IMR-90 (cell line): Measurements from ENCODE around the gene ITM2C. TPM values are rescaled to one million over a fixed set of nuclear protein-coding genes. Genes with fewer than 3 reads are reported as not detected.

ENCODE experiments used
- ATAC-seq: fragments of 200-7000 bp; cut with Tn5 transposase; 2 replicates; pipeline ENCODE4 v1.9.1; 2020; ENCODE audit warnings: low read depth, mild to moderate bottlenecking, moderate library complexity
- BruUV-seq: library from RNA; stranded (reverse); fragments of 400-500 nt; replicated peaks from 2 replicates; lab custom pipeline; 2021; lab: Mats Ljungman, UMichigan
- CTCF ChIA-PET: fragments of 300-600 bp; formaldehyde crosslinking; extraction: SDS; loops from one replicate; lab custom pipeline; 2021; ENCODE audit warnings: antibody characterized with exemption; lab: Yijun Ruan, JAX
- POLR2A ChIA-PET: fragments of 300-600 bp; sonication (Branson Sonifier 250); formaldehyde crosslinking; loops from one replicate; lab custom pipeline; 2022; ENCODE audit warnings: antibody characterized with exemption; ENCODE audit not compliant: unreplicated experiment; lab: Charles Lee
- DNase-seq: peaks from one replicate; pipeline ENCODE4 v3.0.0; 2013
- H2AFZ ChIP-seq: replicated peaks from 2 replicates; pipeline ENCODE3; 2013; ENCODE audit warnings: low read length, mild to moderate bottlenecking; ENCODE audit not compliant: poor library complexity
- H2AK5ac ChIP-seq: 2 replicates; pipeline ENCODE4 v1.6.1; 2013; ENCODE audit warnings: low read depth, low read length, inconsistent platforms
- H2AK9ac ChIP-seq: replicated peaks from 2 replicates; pipeline ENCODE3; 2013; ENCODE audit warnings: mild to moderate bottlenecking, low read depth, low read length, moderate library complexity; ENCODE audit not compliant: poor library complexity
- H2BK120ac ChIP-seq: 2 replicates; pipeline ENCODE4 v1.6.1; 2013; ENCODE audit warnings: low read depth, low read length, inconsistent platforms
- H2BK15ac ChIP-seq: 3 replicates; pipeline ENCODE4 v1.6.1; 2013; ENCODE audit warnings: low read depth, low read length, inconsistent platforms
- H2BK20ac ChIP-seq: 2 replicates; pipeline ENCODE4 v1.6.1; 2013; ENCODE audit warnings: low read depth, mild to moderate bottlenecking, inconsistent platforms, low read length, moderate library complexity
- H2BK5ac ChIP-seq: 2 replicates; pipeline ENCODE4 v1.6.1; 2013; ENCODE audit warnings: mild to moderate bottlenecking, low read depth, low read length, inconsistent platforms; ENCODE audit not compliant: poor library complexity, severe bottlenecking
- H3K14ac ChIP-seq: replicated peaks from 2 replicates; pipeline ENCODE4 v1.6.1; 2013; ENCODE audit warnings: low read depth, low read length, inconsistent platforms
- H3K18ac ChIP-seq: 2 replicates; pipeline ENCODE4 v1.6.1; 2013; ENCODE audit warnings: low read depth, low read length, control low read depth
- H3K23ac ChIP-seq: 2 replicates; pipeline ENCODE4 v1.6.1; 2013; ENCODE audit warnings: low read depth, low read length, inconsistent platforms
- H3K27ac ChIP-seq: 2 replicates; pipeline ENCODE4 v1.5.1; 2013; ENCODE audit warnings: mild to moderate bottlenecking, control low read depth, low read length; ENCODE audit not compliant: insufficient read depth
- H3K27me3 ChIP-seq: 2 replicates; pipeline ENCODE4 v1.6.1; 2013; ENCODE audit warnings: low read length; ENCODE audit not compliant: control insufficient read depth, insufficient read depth
- H3K36me3 ChIP-seq: 2 replicates; pipeline ENCODE4 v1.6.1; 2013; ENCODE audit warnings: low read length, mixed read lengths; ENCODE audit not compliant: control insufficient read depth, insufficient read depth
- H3K4ac ChIP-seq: 2 replicates; pipeline ENCODE4 v1.6.1; 2013; ENCODE audit warnings: low read depth, low read length, inconsistent platforms
- H3K4me1 ChIP-seq: 2 replicates; pipeline ENCODE4 v1.6.1; 2013; ENCODE audit warnings: low read length, mixed read lengths; ENCODE audit not compliant: control insufficient read depth, insufficient read depth
- H3K4me2 ChIP-seq: 2 replicates; pipeline ENCODE4 v1.6.1; 2013; ENCODE audit warnings: low read depth, mild to moderate bottlenecking, control low read depth, low read length, moderate library complexity
- H3K4me3 ChIP-seq: 2 replicates; pipeline ENCODE4 v1.5.1; 2013; ENCODE audit warnings: low read depth, mild to moderate bottlenecking, control low read depth, low read length, moderate library complexity; ENCODE audit not compliant: insufficient read depth
- H3K56ac ChIP-seq: 2 replicates; pipeline ENCODE4 v1.6.1; 2013; ENCODE audit warnings: low read length, inconsistent platforms; ENCODE audit not compliant: insufficient read depth; ENCODE audit errors: extremely low read depth
- H3K79me1 ChIP-seq, 2 experiments: 2 replicates each; pipeline ENCODE4 v1.6.1; 2013; ENCODE audit warnings: low read length in 2 of 2, inconsistent platforms in 1 of 2, low read depth in 1 of 2
- H3K9ac ChIP-seq: 2 replicates; pipeline ENCODE4 v1.6.1; 2013; ENCODE audit warnings: low read depth, low read length, control low read depth
- H3K9me1 ChIP-seq: 2 replicates; pipeline ENCODE4 v1.6.1; 2013; ENCODE audit warnings: low read length, inconsistent platforms; ENCODE audit not compliant: insufficient read depth
- H3K9me3 ChIP-seq: 2 replicates; pipeline ENCODE4 v1.6.1; 2013; ENCODE audit warnings: low read length; ENCODE audit not compliant: control insufficient read depth, insufficient read depth
- H4K20me1 ChIP-seq: 2 replicates; pipeline ENCODE4 v1.6.1; 2013; ENCODE audit warnings: low read length, inconsistent platforms; ENCODE audit not compliant: insufficient read depth
- H4K5ac ChIP-seq: 2 replicates; pipeline ENCODE4 v1.6.1; 2013; ENCODE audit warnings: mild to moderate bottlenecking, low read depth, low read length, control low read depth
- H4K8ac ChIP-seq, 2 experiments: 2 replicates each; pipeline ENCODE4 v1.6.1; 2013; ENCODE audit warnings: low read depth in 2 of 2, low read length in 2 of 2, control low read depth in 1 of 2, inconsistent platforms in 1 of 2
- H4K91ac ChIP-seq: 2 replicates; pipeline ENCODE4 v1.6.1; 2013; ENCODE audit warnings: low read depth, low read length, inconsistent platforms; ENCODE audit not compliant: insufficient read depth
- BHLHE40 ChIP-seq: fragments of 150-350 bp; IDR thresholded peaks from 2 replicates; pipeline ENCODE4 v1.6.1; 2016; ENCODE audit warnings: mild to moderate bottlenecking, low read depth, low read length
- CHD1 ChIP-seq: IDR thresholded peaks from 2 replicates; pipeline ENCODE4 v1.6.1; 2012; ENCODE audit warnings: low read depth, low read length, improper control_type of control experiment
- WGBS, 2 experiments: methylation state at CpG; one replicate each; pipeline versions ENCODE4 v1.1.5 to v1.1.7; 2013; ENCODE audit warnings: missing lambda C conversion rate in 2 of 2; ENCODE audit not compliant: insufficient read length in 1 of 2; ENCODE audit errors: extremely low coverage in 2 of 2; 5-methylcytosine and 5-hydroxymethylcytosine counted together
- dilution Hi-C: fragments of 300-500 bp; cut with HindIII; formaldehyde crosslinking; loops from one replicate; pipeline ENCODE4 v1.14.3; 2018; ENCODE audit warnings: low sequenced_read_pairs; ENCODE audit not compliant: unreplicated experiment
- in situ Hi-C: fragments of 300-500 bp; cut with MboI; formaldehyde crosslinking; loops from 3 replicates; pipeline ENCODE4 v1.14.3; 2019; ENCODE audit warnings: low sequenced_read_pairs, inconsistent platforms, mixed read lengths
- intact Hi-C: fragments of 100-400 bp; cut with micrococcal nuclease; formaldehyde crosslinking; loops from 2 replicates; pipeline ENCODE4 v1.10.0; 2022
- polyA plus RNA-seq, 3 experiments: library from polyadenylated mRNA; depleted of rRNA; stranded (reverse); fragments of >200 nt; gene quantifications; 2 replicates each; pipeline ENCODE4 v1.2.3, GENCODE V29; 2012; ENCODE audit warnings: low replicate concordance in 1 of 3
- total RNA-seq: library from RNA; depleted of rRNA; stranded (reverse); fragments of >200 nt; gene quantifications from 2 replicates; pipeline ENCODE4 v1.2.3, GENCODE V29; 2012

The ITM2C gene
- total and polyA plus RNA-seq, 2 of the 4 experiments (the other 2 are of a cell fraction), result 46.8 to 274 TPM

GRCh38 chr2:230924092-230924469 lies 59.3 kb downstream of the ITM2C start:
- Histone ChIP-seq H3K23ac (no peak overlapping the region), H2AK9ac (no peak overlapping the region), H2BK5ac (no peak overlapping the region), H3K14ac (no peak overlapping the region), H3K9me3 (no peaks in the 10 kb centered on the region), H3K4ac (no peak overlapping the region), H3K9me1 (no peaks in the 10 kb centered on the region), H2AK5ac (no peak overlapping the region), H2BK20ac (no peak overlapping the region), H3K4me2 (no peak overlapping the region), H4K8ac (no peak overlapping the region), H2BK15ac (no peak overlapping the region), H3K56ac (no peak overlapping the region), H3K9ac (no peak overlapping the region), H3K27ac (no peak overlapping the region), H3K36me3 (no peaks in the 10 kb centered on the region), H3K79me1 (no peaks in the 10 kb centered on the region), H3K18ac (no peak overlapping the region), H2BK120ac (no peak overlapping the region), H3K4me1 (no peaks in the 10 kb centered on the region), H4K91ac (no peak overlapping the region), H3K27me3 (peaks cover 35% of the 10 kb centered on the region), H4K20me1 (no peaks in the 10 kb centered on the region), H4K5ac (no peak overlapping the region), H3K4me3 (no peak overlapping the region), H2AFZ (no peak overlapping the region)
- no peak for DNase-seq
- intact Hi-C loops (no loop called here), in situ Hi-C loops (no loop called here), dilution Hi-C loops (no loop called here)
- ATAC-seq, result no peak
- no TSS peak for BruUV-seq
- WGBS, 2 experiments, result no CpG with 5 or more reads among the region's 6 CpGs
- ChIA-PET POLR2A (no interaction called here), CTCF (no interaction called here)
- TF ChIP-seq CHD1 (no peak), BHLHE40 (no peak)
